HG03039 (cell line): ENCODE data around the gene CUEDC1.
"Not testable (repeated sequence)": the region's sequence is repeated elsewhere in the genome, so short reads cannot be mapped to it uniquely, and the experiment has no call there.

Experiments
- ATAC-seq: cut with Tn5 transposase; IDR thresholded peaks from one replicate; pipeline ENCODE4 v1.9.1; 2021; ENCODE audit warnings: mild to moderate bottlenecking, moderate library complexity; ENCODE audit not compliant: unreplicated experiment

The CUEDC1 gene

DNA sequence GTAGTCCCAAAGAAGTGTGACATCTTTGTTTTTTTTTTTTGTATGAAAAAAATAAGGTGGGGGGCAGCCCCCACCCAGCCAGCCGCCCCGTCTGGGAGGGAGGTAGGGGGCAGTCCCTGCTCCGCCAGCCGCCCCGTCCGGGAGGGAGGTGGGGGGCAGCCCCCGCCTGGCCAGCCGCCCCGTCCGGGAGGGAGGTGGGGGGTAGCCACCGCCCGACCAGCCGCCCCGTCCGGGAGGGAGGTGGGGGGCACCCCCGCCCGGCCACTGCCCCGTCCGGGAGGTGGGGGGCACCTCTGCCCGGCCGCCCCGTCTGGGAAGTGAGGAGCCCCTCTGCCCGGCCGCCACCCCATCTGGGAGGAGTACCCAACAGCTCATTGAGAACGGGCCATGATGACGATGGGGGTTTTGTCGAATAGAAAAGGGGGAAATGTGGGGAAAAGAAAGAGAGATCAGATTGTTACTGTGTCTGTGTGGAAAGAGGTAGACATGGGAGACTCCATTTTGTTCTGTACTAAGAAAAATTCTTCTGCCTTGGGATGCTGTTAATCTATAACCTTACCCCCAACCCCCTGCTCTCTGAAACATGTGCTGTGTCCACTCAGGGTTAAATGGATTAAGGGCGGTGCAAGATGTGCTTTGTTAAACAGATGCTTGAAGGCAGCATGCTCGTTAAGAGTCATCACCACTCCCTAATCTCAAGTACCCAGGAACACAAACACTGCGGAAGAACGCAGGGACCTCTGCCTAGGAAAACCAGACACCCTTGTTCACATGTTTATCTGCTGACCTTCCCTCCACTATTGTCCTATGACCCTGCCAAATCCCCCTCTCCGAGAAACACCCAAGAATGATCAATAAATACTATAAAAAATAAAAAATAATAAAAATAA is 108.9 kb downstream of the CUEDC1 start:
- not testable (repeated sequence) for ATAC-seq

DNA sequence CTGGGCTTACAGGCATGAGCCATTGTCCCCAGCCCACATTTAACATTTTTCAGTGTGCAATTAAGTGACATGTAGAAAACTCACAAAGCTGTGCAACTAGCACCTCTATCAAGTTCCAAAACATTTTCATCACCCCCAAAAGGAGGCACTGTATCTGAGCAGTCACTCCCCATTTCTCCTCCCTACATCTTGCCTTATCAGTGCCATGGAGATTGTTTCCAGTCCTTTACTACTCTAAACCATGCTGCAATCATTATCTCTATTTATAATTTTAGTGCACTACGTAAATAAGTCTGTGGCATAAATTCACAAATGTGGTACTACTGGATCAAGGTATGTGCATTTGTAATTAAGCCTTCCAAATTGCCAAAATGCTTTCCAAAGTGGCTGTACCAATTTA is 112.9 kb downstream of the CUEDC1 start:
- no peak for ATAC-seq

DNA sequence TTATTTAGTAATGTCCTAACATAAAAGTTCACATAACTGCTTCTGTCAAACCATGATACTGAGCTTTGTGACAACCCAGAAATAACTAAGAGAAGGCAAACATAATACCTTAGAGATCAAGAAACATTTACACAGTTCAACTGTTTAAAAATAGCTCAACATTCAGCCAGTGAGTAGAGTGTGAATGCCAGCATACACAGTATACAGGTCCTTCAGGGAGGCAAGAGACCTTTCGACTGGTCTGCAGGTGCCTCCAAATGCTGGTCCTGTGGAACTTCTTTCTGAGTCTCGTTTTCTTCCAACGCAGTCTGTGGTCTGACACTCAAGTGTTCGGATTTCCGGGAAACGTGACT is 115.7 kb downstream of the CUEDC1 start:
- ATAC-seq, result no peak

DNA sequence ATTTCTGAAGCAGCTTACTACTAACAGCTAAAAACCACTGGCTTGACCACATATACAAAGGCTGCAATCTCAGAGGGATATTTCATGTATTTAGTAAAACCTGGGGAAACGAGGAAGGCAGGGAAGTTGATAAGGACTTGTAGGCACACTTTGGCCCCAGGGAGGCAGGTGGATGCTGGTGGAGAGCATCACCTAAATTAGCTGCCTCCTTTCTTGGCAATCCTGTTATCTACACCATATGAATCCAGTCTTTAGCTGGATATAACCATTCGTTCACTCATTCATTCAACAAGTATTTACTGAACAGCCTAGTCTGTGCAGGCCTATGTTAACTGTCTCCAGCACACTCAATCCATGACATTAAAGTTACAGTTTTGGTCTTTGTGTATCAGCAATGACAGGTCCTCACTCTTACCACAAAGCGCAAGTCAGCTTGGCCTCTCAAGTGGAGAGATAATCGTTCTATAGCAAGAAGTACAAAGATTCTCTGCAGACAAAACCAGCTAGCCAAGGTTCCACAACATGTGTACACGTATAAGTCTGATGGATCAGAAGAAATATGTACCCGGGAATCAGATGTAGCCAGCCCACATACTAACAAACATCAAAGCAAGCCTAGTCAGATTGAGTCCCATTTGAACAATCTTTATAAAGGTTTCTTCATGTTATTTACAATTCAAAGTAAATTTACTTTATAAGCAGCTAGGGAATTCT is 116.2 kb downstream of the CUEDC1 start:
- ATAC-seq, result no peak

DNA sequence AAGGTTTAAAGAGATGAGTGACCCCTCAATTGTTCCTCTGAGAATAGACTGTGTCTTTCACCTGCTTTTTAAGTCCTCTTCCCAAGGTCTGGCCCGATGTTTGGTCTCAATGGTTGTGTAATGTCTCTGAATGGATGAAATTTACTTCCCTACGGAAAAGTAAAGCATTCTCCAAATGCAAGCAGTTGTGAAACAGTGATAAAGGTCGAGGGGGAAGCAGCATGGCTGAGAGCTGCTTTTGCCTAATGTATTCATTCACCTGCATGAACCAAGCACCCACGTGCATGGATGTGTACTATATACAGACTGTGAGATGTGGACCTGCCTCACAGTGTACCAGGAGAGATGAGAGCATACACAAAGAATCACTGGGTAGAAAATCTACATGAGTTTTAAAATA is 116.8 kb downstream of the CUEDC1 start:
- no peak for ATAC-seq

DNA sequence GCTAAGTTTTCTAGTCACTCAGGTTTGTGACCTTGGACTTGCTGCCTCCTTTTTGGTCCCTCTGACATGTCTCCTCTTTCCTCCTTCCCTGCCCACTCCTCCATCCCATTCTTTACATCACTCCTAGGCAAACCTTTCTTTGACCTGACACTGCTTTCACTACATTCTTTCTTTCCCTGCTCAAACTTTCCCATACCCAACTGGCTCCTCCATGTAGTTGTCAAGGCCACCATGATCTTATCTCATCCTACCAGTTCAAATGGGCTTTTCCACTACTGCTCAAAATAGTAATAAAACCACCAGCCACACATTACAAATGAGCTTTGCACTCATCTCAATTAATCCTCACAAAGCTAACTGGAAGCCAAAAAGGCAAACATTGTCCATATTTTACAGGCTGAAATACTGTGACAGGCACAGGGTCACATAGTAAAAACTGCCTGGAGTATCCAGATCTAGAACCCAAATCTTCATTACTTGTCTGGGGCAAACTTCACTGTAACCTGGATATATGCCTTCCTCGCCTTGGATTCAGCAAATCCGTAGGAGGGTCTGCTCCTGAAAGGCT is 119.8 kb downstream of the CUEDC1 start:
- ATAC-seq, result no peak

DNA sequence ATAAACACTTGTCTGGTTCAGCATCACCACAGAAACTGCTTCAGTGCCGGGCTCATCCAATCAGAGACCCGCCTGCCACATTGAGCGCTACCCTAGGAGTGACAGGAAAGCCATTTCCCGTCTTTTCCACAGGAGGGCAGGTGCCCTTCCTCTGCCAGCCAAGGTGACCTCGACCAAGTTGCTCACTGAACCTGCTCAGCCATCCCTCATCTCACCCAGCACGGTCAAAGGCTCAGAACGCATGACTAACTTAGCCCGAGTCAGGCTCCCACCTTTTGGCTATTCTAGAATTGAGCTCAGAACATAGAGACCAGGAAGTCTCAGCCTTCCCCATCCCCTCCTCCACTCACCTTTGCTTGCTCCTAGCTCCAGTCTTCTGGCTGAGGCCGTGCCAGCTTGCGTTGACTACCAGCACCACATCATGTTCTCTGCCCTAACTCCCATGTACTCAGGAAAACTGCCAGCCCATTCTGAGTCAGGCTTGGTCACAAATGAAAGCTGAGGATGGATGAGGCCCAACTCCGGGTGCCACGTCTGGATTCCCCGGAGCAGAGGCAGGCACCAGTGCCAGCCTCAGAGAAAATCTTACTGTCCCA is 121.0 kb downstream of the CUEDC1 start:
- no peak for ATAC-seq

DNA sequence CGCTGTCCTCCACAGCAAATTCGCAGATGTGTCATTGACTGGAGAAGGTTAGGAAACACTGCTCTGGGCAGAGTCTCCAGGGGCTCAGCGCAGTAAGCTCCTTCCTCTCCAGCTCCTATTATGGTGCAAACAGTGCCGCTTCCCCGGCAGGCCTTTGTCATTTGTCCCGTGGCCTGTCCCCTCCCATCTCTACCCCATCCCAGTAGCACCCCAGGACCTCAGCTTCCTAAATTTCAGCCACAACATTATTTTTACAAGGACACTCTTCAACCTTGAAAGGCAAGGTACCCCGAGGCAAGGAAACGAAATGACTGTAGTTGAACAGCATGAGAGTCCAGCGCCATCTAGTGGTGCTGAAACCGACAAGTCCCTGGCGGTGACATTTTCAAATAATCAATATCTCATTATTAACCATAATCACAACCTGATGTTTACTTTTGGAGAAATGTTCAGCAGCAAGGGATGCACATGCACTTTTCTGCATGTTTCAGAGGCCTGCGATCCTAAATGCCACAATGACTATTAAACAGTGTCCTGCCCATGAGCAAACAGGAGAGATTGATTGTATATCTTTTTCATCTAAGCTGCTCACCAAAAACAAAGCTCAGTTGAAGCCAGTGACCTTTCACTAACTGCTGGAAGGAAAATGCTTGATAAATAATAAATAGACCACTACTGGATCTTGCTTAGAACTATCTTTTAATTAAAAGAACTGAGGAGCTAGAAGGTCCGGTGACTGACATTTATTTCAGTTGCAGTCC is 121.9 kb downstream of the CUEDC1 start:
- no peak for ATAC-seq

DNA sequence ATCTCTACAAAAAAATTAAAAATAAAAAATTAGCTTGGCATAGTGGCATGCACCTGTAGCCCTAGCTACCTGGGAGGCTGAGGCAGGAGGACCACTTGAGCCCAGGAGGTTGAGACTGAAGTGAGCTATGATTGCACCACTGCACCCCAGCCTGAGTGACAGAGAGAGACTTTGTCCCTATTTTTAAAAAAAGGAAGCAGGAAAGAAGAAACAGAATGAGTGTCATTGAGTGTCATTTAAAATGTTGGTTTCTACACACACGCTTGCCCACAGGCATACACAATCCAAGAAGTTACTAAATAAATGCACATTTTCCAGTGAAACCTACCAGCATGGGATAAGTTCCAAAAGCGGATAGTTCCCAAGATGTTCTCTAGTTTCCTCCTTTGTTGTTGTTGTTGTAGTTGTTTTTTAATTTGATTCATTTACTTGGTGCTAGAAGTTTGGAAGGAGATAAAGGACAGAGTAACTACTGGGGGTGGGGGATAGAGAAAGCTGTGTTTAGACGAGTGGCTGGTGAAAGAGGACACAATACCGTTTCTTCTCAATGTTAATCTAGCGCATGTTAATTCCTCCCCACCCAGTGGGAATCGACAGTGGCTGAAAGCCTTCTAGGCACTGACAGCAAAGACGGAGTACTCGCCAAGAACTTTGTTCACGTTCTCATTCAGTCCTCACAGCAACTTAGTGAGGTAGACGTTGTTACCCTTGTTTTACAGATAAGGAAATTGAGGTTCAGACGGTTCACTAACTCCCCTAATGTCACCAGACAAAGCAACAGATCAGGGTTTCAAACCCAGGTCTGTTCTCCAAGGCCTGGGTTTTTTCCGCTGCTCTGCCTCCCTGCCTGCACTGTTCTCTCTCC is 122.7 kb downstream of the CUEDC1 start:
- ATAC-seq, result no peak

DNA sequence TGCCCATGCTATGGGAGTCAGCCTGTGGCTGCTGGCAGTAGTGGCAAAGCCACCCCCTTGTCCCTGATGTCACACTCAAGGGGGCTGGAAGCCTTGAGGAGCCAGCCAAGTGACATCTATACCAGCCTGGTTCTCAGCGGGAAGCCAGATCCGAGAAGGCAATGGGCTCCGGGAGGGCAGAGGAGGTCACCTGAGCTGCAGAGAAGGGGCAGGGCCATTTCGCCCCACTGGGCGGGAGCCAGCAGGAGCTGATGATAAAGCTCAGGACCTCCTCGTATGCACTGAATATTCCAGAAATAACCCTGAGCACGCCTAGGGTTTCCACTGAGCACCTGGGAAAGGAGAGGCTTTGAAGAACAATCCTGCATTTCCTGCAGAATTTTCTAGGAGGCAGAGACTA is 124.3 kb downstream of the CUEDC1 start:
- ATAC-seq, result no peak

DNA sequence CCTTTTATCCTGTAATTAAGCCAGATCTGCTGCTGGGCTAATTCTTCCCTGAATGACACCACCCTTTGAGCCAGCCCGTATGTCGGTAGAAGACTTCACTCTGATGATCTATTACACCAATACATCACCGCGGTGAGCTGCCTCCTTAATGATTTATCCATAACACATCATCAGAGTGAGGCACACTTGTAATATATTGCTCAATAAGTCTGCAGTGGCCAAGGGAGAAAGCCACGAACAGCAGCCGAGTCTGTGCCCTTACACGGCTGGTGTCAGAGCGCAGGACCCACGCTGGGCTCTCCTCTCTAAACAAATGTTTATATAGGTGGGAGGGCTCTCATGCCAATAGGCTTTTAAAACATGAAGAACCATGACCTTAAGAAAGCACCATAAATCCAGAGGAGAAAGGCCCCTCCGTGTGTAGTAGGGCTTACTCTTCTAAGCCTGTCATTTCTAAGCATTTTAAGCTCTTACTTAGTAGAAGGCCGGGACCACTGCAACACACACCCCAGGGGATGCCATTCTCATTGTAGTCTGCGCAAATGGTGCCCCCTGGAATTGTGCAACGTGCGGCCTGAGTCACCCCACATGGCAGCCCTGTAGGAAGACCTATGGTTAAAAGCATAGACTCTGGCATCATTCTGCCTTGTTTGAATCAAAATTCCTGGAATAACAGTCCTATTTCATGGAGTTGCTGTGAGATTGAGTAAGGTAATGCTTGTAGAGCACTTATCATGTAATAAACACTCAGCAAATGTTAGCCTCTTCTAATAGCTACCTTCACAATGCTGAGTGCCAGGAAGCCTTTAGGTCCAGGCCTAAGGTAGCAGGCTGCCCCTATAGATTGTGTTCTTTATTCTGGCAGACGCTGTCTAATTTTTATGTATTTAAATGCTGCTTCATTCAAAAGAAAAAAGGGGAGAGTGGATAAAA is 131.5 kb downstream of the CUEDC1 start:
- ATAC-seq, result no peak

DNA sequence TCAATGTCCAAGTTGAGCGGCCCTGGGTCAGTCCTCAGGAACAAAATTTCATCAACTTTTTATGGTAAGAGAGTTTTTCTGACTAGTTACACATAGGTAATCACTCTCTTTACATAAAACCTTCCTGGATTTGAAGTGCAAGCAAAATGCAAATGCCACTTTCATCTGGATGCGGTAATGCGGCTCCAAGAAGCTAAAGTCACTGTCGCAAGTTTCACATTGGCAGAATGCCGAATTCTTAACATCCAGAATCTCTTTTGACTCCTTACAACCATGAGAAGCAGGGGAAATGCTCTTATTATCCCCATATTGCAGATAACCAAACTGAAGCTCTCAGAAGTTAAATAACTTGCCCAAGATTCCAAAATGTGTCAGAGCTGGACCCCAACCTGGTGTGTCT is 135.3 kb downstream of the CUEDC1 start:
- no peak for ATAC-seq

DNA sequence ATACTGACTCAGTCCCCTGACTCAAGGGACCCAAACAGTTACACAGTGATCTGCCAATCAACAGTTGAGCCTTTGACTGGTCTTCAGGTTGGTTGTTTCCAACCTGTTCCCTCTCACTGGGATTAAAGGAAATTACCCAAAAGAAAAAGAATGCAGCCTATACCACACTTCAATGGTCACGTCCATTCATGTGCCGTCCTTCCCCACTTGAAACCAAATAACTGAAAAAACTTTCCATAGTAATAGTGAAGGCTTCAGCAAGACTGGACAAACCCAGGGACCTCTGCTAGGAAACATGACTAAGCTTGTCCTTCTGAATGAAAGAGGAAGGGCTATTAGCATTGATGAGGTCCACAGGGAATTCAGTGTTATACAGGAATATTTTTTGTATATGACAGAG is 135.9 kb downstream of the CUEDC1 start:
- no peak for ATAC-seq

DNA sequence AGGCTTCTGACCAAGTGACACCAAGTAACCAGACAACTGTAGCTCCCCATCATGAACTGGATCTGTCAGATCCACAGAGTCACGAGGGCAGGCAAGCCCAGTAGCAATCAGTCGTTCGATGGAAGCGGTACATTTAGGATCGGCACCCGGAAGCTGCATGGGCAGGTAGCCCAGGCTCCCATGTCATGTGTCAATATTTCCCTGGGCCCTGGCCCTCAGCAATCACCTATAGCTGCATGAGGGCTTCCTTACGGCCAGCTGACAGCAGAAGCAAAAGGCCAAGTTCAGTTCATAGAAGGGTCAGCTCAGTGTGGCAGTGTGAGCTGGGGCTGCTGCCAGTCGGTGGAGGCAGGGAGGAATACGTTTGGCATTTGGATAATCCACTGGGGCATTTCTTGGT is 137.1 kb downstream of the CUEDC1 start:
- no peak for ATAC-seq

DNA sequence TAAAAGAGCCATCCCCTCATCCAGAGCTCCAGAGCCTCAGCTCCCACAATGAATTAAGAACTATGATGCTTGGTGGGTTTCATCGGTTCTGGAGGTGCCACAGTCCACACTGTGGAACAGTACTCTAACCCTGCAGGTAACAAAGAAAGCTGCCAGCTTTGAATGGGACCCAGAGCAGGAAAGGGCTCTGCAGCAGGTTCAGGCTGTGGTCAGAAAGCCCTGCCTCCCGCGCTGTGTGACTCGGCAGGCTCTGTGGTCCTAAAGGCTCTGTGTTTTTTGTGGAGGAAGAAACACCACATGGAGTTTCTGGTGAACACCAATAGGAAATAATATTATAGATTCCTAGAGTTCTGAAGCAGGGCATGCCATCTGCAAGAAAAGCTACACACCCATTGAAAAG is 137.9 kb downstream of the CUEDC1 start:
- ATAC-seq, result no peak

DNA sequence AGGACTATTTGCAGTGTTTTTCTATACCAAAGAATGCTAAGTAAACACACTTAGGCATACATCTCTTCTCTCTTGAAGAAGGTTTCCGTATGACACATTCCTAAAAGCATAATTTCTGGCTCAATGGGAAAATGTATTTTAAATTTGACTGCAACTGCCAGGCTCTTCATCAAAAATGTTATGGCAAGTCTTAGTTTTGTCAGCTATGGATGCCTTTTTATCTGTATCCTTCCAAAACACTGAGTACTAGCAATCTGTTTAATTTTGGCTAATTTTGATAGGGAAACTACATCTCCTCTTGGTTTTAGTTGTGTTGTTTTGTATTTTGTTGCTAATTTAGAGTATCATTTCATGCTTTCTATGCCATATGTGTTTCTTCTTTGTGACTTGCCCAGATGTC is 140.8 kb downstream of the CUEDC1 start:
- no peak for ATAC-seq

DNA sequence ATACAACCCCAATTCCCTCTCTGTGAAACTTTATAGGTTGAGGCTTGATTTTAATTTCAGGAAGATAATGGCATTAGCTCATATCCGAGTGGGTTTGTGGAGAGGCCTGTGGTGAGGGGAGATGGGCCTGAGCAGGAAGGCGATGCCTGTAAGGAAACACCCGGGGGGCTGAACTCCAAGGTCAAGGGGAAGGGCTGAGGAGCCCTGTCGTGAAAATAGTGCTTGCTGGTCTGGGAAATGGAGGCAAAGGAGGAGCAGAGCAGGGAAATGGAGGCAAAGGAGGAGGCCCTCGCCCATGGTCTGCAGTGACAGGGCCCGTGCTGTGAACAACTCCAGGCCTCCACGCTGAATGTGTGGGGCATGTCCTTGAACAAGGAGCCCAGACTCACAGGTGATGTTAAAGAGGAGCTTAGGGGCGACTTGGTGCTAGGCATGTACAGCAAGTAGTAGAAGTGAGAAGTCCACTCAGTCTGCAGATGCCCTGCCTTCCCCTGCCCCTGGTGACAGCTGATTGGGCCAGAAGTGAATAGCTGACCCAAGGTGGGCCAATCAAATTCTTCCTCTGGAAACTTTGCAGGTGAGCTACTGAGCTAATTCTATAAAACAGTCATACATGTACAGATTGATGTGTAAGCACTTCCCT is 143.5 kb downstream of the CUEDC1 start:
- no peak for ATAC-seq
